Measurements from ENCODE around the gene HOGA1. TPM values are rescaled to one million over a fixed set of nuclear protein-coding genes. Genes with fewer than 3 reads are reported as not detected.

HOGA1 gene
- total RNA-seq, 1 experiment from 2014 or later: 0.08 TPM

GRCh38 chr10:97640174-97640867 lies 56.1 kb downstream of the HOGA1 start, which contains the start of gene PI4K2A:
Gene PI4K2A, plus strand, starts transcription at chr10:97640671. Its CDS starts 72 bp downstream, at chr10:97640743.
- H3K27ac ChIP-seq (ENCODE audit: low read length): peak within 1 kb of the TSS; percentile 75
- peak; percentile 99 for ATAC-seq
- TF ChIP-seq POLR2AphosphoS5 (IDR thresholded peaks at IDR 0.05; ENCODE audit: low read depth, low read length): peak; percentile 52; the same call in 1 of the 2 replicates
- no peak for TF ChIP-seq TCF7L2 (IDR thresholded peaks at IDR 0.05; ENCODE audit: low read depth, low read length)
- TF ChIP-seq SIN3A (IDR thresholded peaks at IDR 0.05; ENCODE audit: borderline replicate concordance, insufficient read depth, low read depth, low read length): peak; percentile 58; the same call in 1 of the 2 replicates
- TF ChIP-seq, protein P1, sequence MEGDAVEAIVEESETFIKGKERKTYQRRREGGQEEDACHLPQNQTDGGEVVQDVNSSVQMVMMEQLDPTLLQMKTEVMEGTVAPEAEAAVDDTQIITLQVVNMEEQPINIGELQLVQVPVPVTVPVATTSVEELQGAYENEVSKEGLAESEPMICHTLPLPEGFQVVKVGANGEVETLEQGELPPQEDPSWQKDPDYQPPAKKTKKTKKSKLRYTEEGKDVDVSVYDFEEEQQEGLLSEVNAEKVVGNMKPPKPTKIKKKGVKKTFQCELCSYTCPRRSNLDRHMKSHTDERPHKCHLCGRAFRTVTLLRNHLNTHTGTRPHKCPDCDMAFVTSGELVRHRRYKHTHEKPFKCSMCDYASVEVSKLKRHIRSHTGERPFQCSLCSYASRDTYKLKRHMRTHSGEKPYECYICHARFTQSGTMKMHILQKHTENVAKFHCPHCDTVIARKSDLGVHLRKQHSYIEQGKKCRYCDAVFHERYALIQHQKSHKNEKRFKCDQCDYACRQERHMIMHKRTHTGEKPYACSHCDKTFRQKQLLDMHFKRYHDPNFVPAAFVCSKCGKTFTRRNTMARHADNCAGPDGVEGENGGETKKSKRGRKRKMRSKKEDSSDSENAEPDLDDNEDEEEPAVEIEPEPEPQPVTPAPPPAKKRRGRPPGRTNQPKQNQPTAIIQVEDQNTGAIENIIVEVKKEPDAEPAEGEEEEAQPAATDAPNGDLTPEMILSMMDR (IDR thresholded peaks at IDR 0.05): no peak
- TF ChIP-seq, protein P2, sequence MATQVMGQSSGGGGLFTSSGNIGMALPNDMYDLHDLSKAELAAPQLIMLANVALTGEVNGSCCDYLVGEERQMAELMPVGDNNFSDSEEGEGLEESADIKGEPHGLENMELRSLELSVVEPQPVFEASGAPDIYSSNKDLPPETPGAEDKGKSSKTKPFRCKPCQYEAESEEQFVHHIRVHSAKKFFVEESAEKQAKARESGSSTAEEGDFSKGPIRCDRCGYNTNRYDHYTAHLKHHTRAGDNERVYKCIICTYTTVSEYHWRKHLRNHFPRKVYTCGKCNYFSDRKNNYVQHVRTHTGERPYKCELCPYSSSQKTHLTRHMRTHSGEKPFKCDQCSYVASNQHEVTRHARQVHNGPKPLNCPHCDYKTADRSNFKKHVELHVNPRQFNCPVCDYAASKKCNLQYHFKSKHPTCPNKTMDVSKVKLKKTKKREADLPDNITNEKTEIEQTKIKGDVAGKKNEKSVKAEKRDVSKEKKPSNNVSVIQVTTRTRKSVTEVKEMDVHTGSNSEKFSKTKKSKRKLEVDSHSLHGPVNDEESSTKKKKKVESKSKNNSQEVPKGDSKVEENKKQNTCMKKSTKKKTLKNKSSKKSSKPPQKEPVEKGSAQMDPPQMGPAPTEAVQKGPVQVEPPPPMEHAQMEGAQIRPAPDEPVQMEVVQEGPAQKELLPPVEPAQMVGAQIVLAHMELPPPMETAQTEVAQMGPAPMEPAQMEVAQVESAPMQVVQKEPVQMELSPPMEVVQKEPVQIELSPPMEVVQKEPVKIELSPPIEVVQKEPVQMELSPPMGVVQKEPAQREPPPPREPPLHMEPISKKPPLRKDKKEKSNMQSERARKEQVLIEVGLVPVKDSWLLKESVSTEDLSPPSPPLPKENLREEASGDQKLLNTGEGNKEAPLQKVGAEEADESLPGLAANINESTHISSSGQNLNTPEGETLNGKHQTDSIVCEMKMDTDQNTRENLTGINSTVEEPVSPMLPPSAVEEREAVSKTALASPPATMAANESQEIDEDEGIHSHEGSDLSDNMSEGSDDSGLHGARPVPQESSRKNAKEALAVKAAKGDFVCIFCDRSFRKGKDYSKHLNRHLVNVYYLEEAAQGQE (IDR thresholded peaks at IDR 0.05; ENCODE audit: insufficient read depth in 1 of 2, low read depth in 2 of 2, low read length in 1 of 2): no peak
- peak within 1 kb of the TSS; percentile 68 to 81 for H3K4me3 ChIP-seq (ENCODE audit: low read depth in 2 of 2, low read length in 2 of 2)
- in situ Hi-C loops (cut with HindIII; ENCODE audit: low pct_unique_long_range_greater_than_20kb, low sequenced_read_pairs): no loop called here
- ChIA-PET CTCF (interaction anchor here (0.5 to 1.0 kb wide), 4 partner anchors 27 to 108 kb away, joined by 3 to 4 read pairs (median 3); partner anchors contain the start of gene AVPI1), POLR2A (interaction anchor here (0.6 kb wide), 2 partner anchors 13 to 1785 kb away, joined by 3 to 4 read pairs; no protein-coding TSS in a partner anchor)
- no peaks in the 10 kb centered on the region; the same call in 1 of the 2 replicates for H3K36me3 ChIP-seq (ENCODE audit: control insufficient read depth, insufficient read depth, low read length)
- DNase-seq (ENCODE audit: low read depth, low spot score): peak; percentile 99
- H3K27me3 ChIP-seq (ENCODE audit: control insufficient read depth, insufficient read depth, low read length): no peaks in the 10 kb centered on the region
- H3K9me3 ChIP-seq (ENCODE audit: control insufficient read depth, insufficient read depth, low read depth, low read length): no peaks in the 10 kb centered on the region
- H3K4me1 ChIP-seq (ENCODE audit: control insufficient read depth, insufficient read depth, low read length): peaks cover 9% of the 10 kb centered on the region; the same call in 1 of the 2 replicates
- intact Hi-C loops (cut with micrococcal nuclease; ENCODE audit: unreplicated experiment): no loop called here
- no TSS peak for BruUV-seq (replicated peaks)

DNA sequence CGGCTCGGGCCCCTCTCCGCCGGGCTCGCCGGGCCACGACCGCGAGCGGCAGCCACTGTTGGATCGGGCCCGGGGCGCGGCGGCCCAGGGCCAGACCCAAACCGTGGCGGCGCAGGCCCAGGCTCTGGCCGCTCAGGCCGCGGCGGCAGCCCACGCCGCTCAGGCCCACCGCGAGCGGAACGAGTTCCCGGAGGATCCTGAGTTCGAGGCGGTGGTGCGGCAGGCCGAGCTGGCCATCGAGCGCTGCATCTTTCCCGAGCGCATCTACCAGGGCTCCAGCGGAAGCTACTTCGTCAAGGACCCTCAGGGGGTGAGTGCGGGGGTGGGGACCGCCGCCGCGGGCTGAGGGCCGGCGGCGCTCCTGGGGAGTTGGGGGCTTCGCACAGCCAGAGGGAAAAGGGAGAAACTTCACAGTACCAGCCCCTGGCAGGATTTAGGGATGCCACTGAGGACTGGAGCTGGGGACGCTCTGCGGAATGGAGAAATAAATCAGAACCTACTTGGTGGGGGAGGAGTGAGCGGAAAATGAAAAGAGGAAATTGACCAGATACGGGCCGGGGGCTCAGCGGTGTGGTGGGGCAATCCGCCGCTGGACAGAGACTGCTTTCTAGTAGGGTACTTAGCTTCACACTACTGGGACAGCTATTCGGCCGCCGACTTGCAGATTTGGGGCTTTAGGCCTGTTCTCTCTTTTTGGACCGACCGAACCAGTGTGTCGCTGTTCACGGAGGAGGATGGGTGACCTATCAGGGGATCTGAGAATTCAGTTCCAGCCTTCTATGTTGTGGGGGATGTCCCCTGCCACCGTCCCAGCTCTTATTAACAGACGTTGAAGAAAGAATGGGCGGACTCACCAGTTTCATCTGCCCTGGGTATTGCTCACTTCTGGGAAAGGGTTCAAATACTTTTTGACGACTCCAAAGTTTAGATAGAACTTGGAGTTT lies 57.0 kb downstream of the HOGA1 start:
- H3K36me3 ChIP-seq (ENCODE audit: control insufficient read depth, insufficient read depth, low read length): no peaks in the 10 kb centered on the region; the same call in 1 of the 2 replicates
- TF ChIP-seq, protein P1 (IDR thresholded peaks at IDR 0.05): no peak
- TF ChIP-seq, protein P2 (IDR thresholded peaks at IDR 0.05; ENCODE audit: insufficient read depth in 1 of 2, low read depth in 2 of 2, low read length in 1 of 2): 0 out of 4 replicates have a peak, but pooled peaks of 1 of the 2 experiments have one; percentile 19
- TF ChIP-seq SIN3A (IDR thresholded peaks at IDR 0.05; ENCODE audit: borderline replicate concordance, insufficient read depth, low read depth, low read length): peak; percentile 53; the same call in 1 of the 2 replicates
- peak overlapping the region; percentile 74 for H3K27ac ChIP-seq (ENCODE audit: low read length)
- intact Hi-C loops (cut with micrococcal nuclease; ENCODE audit: unreplicated experiment): no loop called here
- H3K9me3 ChIP-seq (ENCODE audit: control insufficient read depth, insufficient read depth, low read depth, low read length): no peaks in the 10 kb centered on the region
- H3K27me3 ChIP-seq (ENCODE audit: control insufficient read depth, insufficient read depth, low read length): no peaks in the 10 kb centered on the region
- DNase-seq (ENCODE audit: low read depth, low spot score) (no peak), ATAC-seq (peak; percentile 57)
- POLR2A ChIA-PET: interaction anchor here (0.6 to 0.8 kb wide), 3 partner anchors 12 to 263 kb away, joined by 3 to 10 read pairs (median 4); no protein-coding TSS in a partner anchor
- H3K4me1 ChIP-seq (ENCODE audit: control insufficient read depth, insufficient read depth, low read length): peaks cover 9% of the 10 kb centered on the region; the same call in 1 of the 2 replicates
- CTCF ChIA-PET: interaction anchor here (0.6 to 1.0 kb wide), 3 partner anchors 28 to 46 kb away, joined by 3 to 4 read pairs (median 3); partner anchors contain the start of gene AVPI1
- H3K4me3 ChIP-seq (ENCODE audit: low read depth in 2 of 2, low read length in 2 of 2): peak overlapping the region; percentile 68 to 81
- in situ Hi-C loops (cut with HindIII; ENCODE audit: low pct_unique_long_range_greater_than_20kb, low sequenced_read_pairs): no loop called here
- TSS peak; percentile 86 for BruUV-seq (replicated peaks)

Data from Panc1 (cell line).